ENCODE measurements around the gene SLC25A53.

- TF ChIP-seq CTCF (conservative IDR thresholded peaks at IDR 0.05; ENCODE audit: low read depth, low read length) (peak; percentile 57), EZH2phosphoT487 (IDR thresholded peaks at IDR 0.05; ENCODE audit: borderline replicate concordance, low read length) (no peak)
These were observed 9.3 kb upstream of the SLC25A53 start, which contains the start of gene FAM199X for GRCh38 chrX:104165894-104166734.
